H1 (cell line): Measurements from ENCODE around the gene ANKS1B. TPM values are rescaled to one million over a fixed set of nuclear protein-coding genes. Genes with fewer than 3 reads are reported as not detected.
A peak's percentile ranks its signal among the peaks of the same experiment; 100 is the strongest.

ENCODE experiments used
- CTCF ChIA-PET: fragments of 300-600 bp; sonication (Branson Sonifier 250); formaldehyde crosslinking; loops from one replicate; lab custom pipeline; 2021; ENCODE audit not compliant: partially characterized antibody; lab: Charles Lee
- POLR2A ChIA-PET: fragments of 300-600 bp; sonication (Branson Sonifier 250); formaldehyde crosslinking; loops from one replicate; lab custom pipeline; 2021; ENCODE audit warnings: inconsistent platforms; ENCODE audit not compliant: partially characterized antibody; lab: Charles Lee
- DNase-seq, 2 experiments: peaks; one replicate each; pipeline versions ENCODE4 v3.0.0 to v3.0.0-alpha.2; 2010 to 2022; ENCODE audit warnings: low spot score in 2 of 2, low read depth in 1 of 2, mixed read lengths in 1 of 2
- FAIRE-seq: peaks from 2 replicates; lab custom pipeline; 2011; peaks lifted over from hg19 to GRCh38; lab: Jason Lieb, UNC
- H2AFZ ChIP-seq: 2 replicates; pipeline ENCODE4 v1.8.1; 2012; ENCODE audit warnings: low read length, inconsistent platforms
- H2AK5ac ChIP-seq: 2 replicates; pipeline ENCODE4 v1.6.1; 2013; ENCODE audit warnings: low read depth, low read length
- H2BK120ac ChIP-seq: replicated peaks from 2 replicates; pipeline ENCODE3; 2013; ENCODE audit warnings: low read depth, low read length, inconsistent platforms
- H2BK12ac ChIP-seq: 2 replicates; pipeline ENCODE4 v1.6.1; 2013; ENCODE audit warnings: low read depth, low read length
- H2BK15ac ChIP-seq: 2 replicates; pipeline ENCODE4 v1.6.1; 2013; ENCODE audit warnings: low read length
- H2BK20ac ChIP-seq: 2 replicates; pipeline ENCODE4 v1.6.1; 2013; ENCODE audit warnings: low read length
- H2BK5ac ChIP-seq: 2 replicates; pipeline ENCODE4 v1.6.1; 2013; ENCODE audit warnings: low read depth, low read length
- H3K14ac ChIP-seq: 2 replicates; pipeline ENCODE4 v1.6.1; 2013; ENCODE audit warnings: inconsistent platforms; ENCODE audit not compliant: insufficient read length
- H3K18ac ChIP-seq: 2 replicates; pipeline ENCODE4 v1.6.1; 2013; ENCODE audit warnings: low read length; ENCODE audit errors: extremely low read depth
- H3K23ac ChIP-seq: 2 replicates; pipeline ENCODE4 v1.6.1; 2013; ENCODE audit warnings: inconsistent platforms; ENCODE audit not compliant: insufficient read length
- H3K23me2 ChIP-seq: 2 replicates; pipeline ENCODE4 v1.6.1; 2013; ENCODE audit warnings: low read depth, low read length
- H3K27ac ChIP-seq: 2 replicates; pipeline ENCODE4 v1.6.1; 2011; ENCODE audit warnings: low read depth, low read length, inconsistent platforms
- H3K27me3 ChIP-seq, 4 experiments: replicated peaks in 1 of 4; 1 replicate in 1 of 4; 2 replicates in 3 of 4; pipeline versions ENCODE4 v1.6.1 to v1.8.1; 2011 to 2013; ENCODE audit warnings: low read length in 3 of 4, mild to moderate bottlenecking in 3 of 4, inconsistent platforms in 2 of 4, mixed read lengths in 2 of 4, moderate library complexity in 1 of 4; ENCODE audit not compliant: control insufficient read depth in 3 of 4, insufficient read depth in 3 of 4; ENCODE audit errors: extremely low read depth in 1 of 4
- H3K36me3 ChIP-seq, 4 experiments: 2 replicates each; pipeline versions ENCODE4 v1.6.1 to v1.8.1; 2011 to 2013; ENCODE audit warnings: mild to moderate bottlenecking in 4 of 4, low read length in 3 of 4, moderate library complexity in 2 of 4, control low read depth in 1 of 4, inconsistent platforms in 1 of 4; ENCODE audit not compliant: insufficient read depth in 4 of 4, control insufficient read depth in 2 of 4
- H3K4ac ChIP-seq: replicated peaks from 2 replicates; pipeline ENCODE3; 2013; ENCODE audit warnings: low read length, low read depth, mixed read lengths, inconsistent platforms; ENCODE audit not compliant: insufficient read length
- H3K4me1 ChIP-seq, 4 experiments: replicated peaks in 1 of 4; 1 replicate in 1 of 4; 2 replicates in 3 of 4; pipeline versions ENCODE4 v1.6.1 to v1.8.1; 2011 to 2013; ENCODE audit warnings: low read length in 3 of 4, inconsistent platforms in 2 of 4, mixed read lengths in 1 of 4; ENCODE audit not compliant: insufficient read depth in 4 of 4, control insufficient read depth in 3 of 4
- H3K4me2 ChIP-seq, 2 experiments: 2 replicates each; pipeline versions ENCODE4 v1.6.1 to v1.8.1; 2011 to 2013; ENCODE audit warnings: low read depth in 2 of 2, low read length in 2 of 2, control low read depth in 1 of 2, inconsistent platforms in 1 of 2, mild to moderate bottlenecking in 1 of 2; ENCODE audit not compliant: insufficient read depth in 1 of 2
- H3K4me3 ChIP-seq, 4 experiments: fragments of 200-600, 300-600 bp in 1 of 4; sonication (generic), shearing (Covaris generic), sonication (Bioruptor Twin) in 1 of 4; 2 replicates each; pipeline versions ENCODE4 v1.5.1 to v1.8.1; 2011 to 2016; ENCODE audit warnings: low read length in 4 of 4, low read depth in 3 of 4, control low read depth in 2 of 4, inconsistent platforms in 2 of 4, mild to moderate bottlenecking in 2 of 4, mixed read lengths in 1 of 4, moderate library complexity in 1 of 4; ENCODE audit not compliant: insufficient read depth in 2 of 4; ENCODE audit errors: extremely low read depth in 1 of 4
- H3K56ac ChIP-seq: replicated peaks from 2 replicates; pipeline ENCODE3; 2013; ENCODE audit warnings: low read depth, mild to moderate bottlenecking, mixed read lengths, low read length, inconsistent platforms; ENCODE audit not compliant: insufficient read length
- H3K79me1 ChIP-seq: 2 replicates; pipeline ENCODE4 v1.6.1; 2013; ENCODE audit warnings: low read depth, low read length, control low read depth
- H3K79me2 ChIP-seq, 2 experiments: 2 replicates each; pipeline versions ENCODE4 v1.6.1 to v1.8.1; 2012 to 2013; ENCODE audit warnings: low read length in 2 of 2, mild to moderate bottlenecking in 2 of 2, inconsistent platforms in 1 of 2; ENCODE audit not compliant: insufficient read depth in 2 of 2, control insufficient read depth in 1 of 2
- H3K9ac ChIP-seq, 4 experiments: replicated peaks in 1 of 4; 1 replicate in 1 of 4; 2 replicates in 3 of 4; pipeline versions ENCODE4 v1.6.1 to v1.8.1; 2011 to 2013; ENCODE audit warnings: low read depth in 3 of 4, low read length in 3 of 4, control low read depth in 2 of 4, mild to moderate bottlenecking in 2 of 4, moderate library complexity in 2 of 4, inconsistent platforms in 1 of 4; ENCODE audit errors: extremely low read depth in 1 of 4
- H3K9me3 ChIP-seq, 2 experiments: 2 replicates each; pipeline versions ENCODE4 v1.6.1 to v1.8.1; 2012 to 2013; ENCODE audit warnings: mild to moderate bottlenecking in 2 of 2, moderate library complexity in 2 of 2, control low read depth in 1 of 2, inconsistent platforms in 1 of 2, low read depth in 1 of 2, low read length in 1 of 2, mixed read lengths in 1 of 2; ENCODE audit not compliant: insufficient read depth in 2 of 2
- H4K20me1 ChIP-seq, 2 experiments: replicated peaks in 1 of 2; 2 replicates each; pipeline versions ENCODE3 to v1.8.1; 2011 to 2013; ENCODE audit warnings: inconsistent platforms in 2 of 2, low read length in 2 of 2, mild to moderate bottlenecking in 1 of 2; ENCODE audit not compliant: insufficient read depth in 2 of 2, control insufficient read depth in 1 of 2
- H4K5ac ChIP-seq: 2 replicates; pipeline ENCODE4 v1.6.1; 2013; ENCODE audit warnings: low read length, low read depth, mixed read lengths, inconsistent platforms; ENCODE audit not compliant: insufficient read length
- H4K8ac ChIP-seq: 2 replicates; pipeline ENCODE4 v1.8.0; 2013; ENCODE audit warnings: mild to moderate bottlenecking, moderate library complexity, low read length, inconsistent platforms; ENCODE audit not compliant: insufficient read depth; ENCODE audit errors: extremely low read depth
- H4K91ac ChIP-seq: replicated peaks from 2 replicates; pipeline ENCODE3; 2013; ENCODE audit warnings: low read length, mixed read lengths, inconsistent platforms; ENCODE audit not compliant: insufficient read length
- CTCF ChIP-seq, 3 experiments: IDR thresholded peaks; 1 replicate in 2 of 3; 2 replicates in 1 of 3; pipeline versions ENCODE4 v1.5.1 to v1.6.1; 2011; ENCODE audit warnings: low read length in 3 of 3, mild to moderate bottlenecking in 3 of 3, inconsistent platforms in 2 of 3, low read depth in 1 of 3, moderate library complexity in 1 of 3; ENCODE audit not compliant: insufficient read depth in 1 of 3; ENCODE audit errors: control extremely low read depth in 1 of 3
- TEAD4 ChIP-seq: IDR thresholded peaks from 2 replicates; pipeline ENCODE4 v1.6.1; 2012; ENCODE audit warnings: low read depth, low read length, inconsistent platforms, mixed read lengths
- WGBS, 2 experiments: shearing (Covaris generic) in 1 of 2; methylation state at CpG; one replicate each; pipeline versions ENCODE4 v1.1.6 to v1.1.7; 2013 to 2015; ENCODE audit warnings: low lambda C conversion rate in 2 of 2, mixed read lengths in 2 of 2, inconsistent platforms in 1 of 2, low coverage in 1 of 2, missing lambda C conversion rate in 1 of 2; ENCODE audit not compliant: insufficient replicate concordance in 2 of 2, insufficient coverage in 1 of 2, insufficient read length in 1 of 2; ENCODE audit errors: extremely low coverage in 1 of 2, missing lambda C conversion rate in 1 of 2; 5-methylcytosine and 5-hydroxymethylcytosine counted together
- polyA plus RNA-seq, 7 experiments: library from polyadenylated mRNA; depleted of rRNA in 3 of 7; stranded (reverse) in 5 of 7; unstranded in 2 of 7; fragments of >200 nt in 5 of 7; fragments of 200-250 nt in 2 of 7; gene quantifications; 1 replicate in 5 of 7; 2 replicates in 1 of 7; 4 replicates in 1 of 7; pipeline versions ENCODE4 v1.2.1 to v1.2.3, GENCODE V29; 2011 to 2013; ENCODE audit warnings: missing spikeins in 2 of 7, mixed read lengths in 2 of 7
- total RNA-seq: library from RNA; stranded (reverse); fragmentation: NEBNext Ultra II Directional; extraction: Animal tissue kit (Norgen Biotek cat#: 25700); gene quantifications from 2 replicates; pipeline ENCODE4 v1.2.1, GENCODE V29; 2021

The ANKS1B gene
- total and polyA plus RNA-seq, 2 of the 8 experiments (the other 6 are each of a cell fraction or from before 2014, with no cell fraction given) = 2.7 to 6.1 TPM

GRCh38 chr12:98819821-98820404 lies 1164.8 kb downstream of the ANKS1B start:
- H3K27me3 ChIP-seq = no peaks in the 10 kb centered on the region
- no peak overlapping the region for H3K14ac ChIP-seq
- no peak overlapping the region for H4K91ac ChIP-seq
- H2AFZ ChIP-seq = no peak overlapping the region
- peak; percentile 80 for TF ChIP-seq TEAD4
- no peak for TF ChIP-seq CTCF (IDR thresholded peaks at IDR 0.05; ENCODE audit: control extremely low read depth in 1 of 3, insufficient read depth in 1 of 3, low read depth in 1 of 3, low read length in 3 of 3)
- POLR2A ChIA-PET = no interaction called here
- peak overlapping the region in 1 of 4 experiments; percentile 21; a peak in 1 of 7 replicates for H3K9ac ChIP-seq
- no peak overlapping the region for H2BK15ac ChIP-seq
- 0 out of 4 replicates have a peak overlapping the region, but pooled peaks of 1 of the 2 experiments have one; percentile 29 for H3K4me2 ChIP-seq
- no peaks in the 10 kb centered on the region for H3K36me3 ChIP-seq
- H3K4me1 ChIP-seq = peaks cover 2 to 14% (median 6%) of the 10 kb centered on the region in 4 experiments; a peak in 6 of 7 replicates
- no peaks in the 10 kb centered on the region for H3K23me2 ChIP-seq
- no peak overlapping the region for H4K5ac ChIP-seq
- CTCF ChIA-PET = interaction anchor here (0.6 to 2.0 kb wide), 8 partner anchors 8 to 77 kb away, joined by 3 to 5 read pairs (median 4); no protein-coding TSS in a partner anchor
- peak overlapping the region; percentile 68 for H2BK120ac ChIP-seq
- no peaks in the 10 kb centered on the region for H3K9me3 ChIP-seq
- FAIRE-seq = no peak
- H4K20me1 ChIP-seq = no peaks in the 10 kb centered on the region
- H3K4me3 ChIP-seq = no peak overlapping the region
- no peak overlapping the region for H2AK5ac ChIP-seq
- H2BK20ac ChIP-seq = peak overlapping the region; percentile 87; the same call in 1 of the 2 replicates
- H2BK5ac ChIP-seq = no peak overlapping the region
- no peak overlapping the region for H3K4ac ChIP-seq
- no peak for DNase-seq
- 74% methylated on average over 8 of the region's 8 CpGs; no CpG with 5 or more reads in 1 of the 2 experiments for WGBS, 2 experiments
- H3K18ac ChIP-seq = no peak overlapping the region; the same call in 1 of the 2 replicates
- peak overlapping the region; percentile 94 for H2BK12ac ChIP-seq
- H3K23ac ChIP-seq = no peak overlapping the region
- no peaks in the 10 kb centered on the region for H3K79me2 ChIP-seq
- H3K27ac ChIP-seq = no peak overlapping the region
- no peak overlapping the region for H4K8ac ChIP-seq
- H3K56ac ChIP-seq = no peak overlapping the region
- no peaks in the 10 kb centered on the region for H3K79me1 ChIP-seq
